Smooth muscle cell (in vitro differentiated cells): Measurements from ENCODE around the gene ALDH3A1. TPM values are rescaled to one million over a fixed set of nuclear protein-coding genes. Genes with fewer than 3 reads are reported as not detected.

Experiments
- DNase-seq: peaks from one replicate; lab custom pipeline; 2025; ENCODE audit not compliant: unreplicated experiment; lab: John Stamatoyannopoulos, UW
- H2AFZ ChIP-seq: fragments of 200-600 bp; sonication (generic); 2 replicates; pipeline ENCODE4 v1.6.0; 2016; ENCODE audit warnings: antibody characterized with exemption, low read depth, mild to moderate bottlenecking
- H3F3A ChIP-seq: fragments of 200-600 bp; sonication (generic); 2 replicates; pipeline ENCODE4 v1.6.0; 2017; ENCODE audit warnings: antibody characterized with exemption, low read depth
- H3K27ac ChIP-seq: fragments of 200-600 bp; sonication (generic); 2 replicates; pipeline ENCODE4 v1.5.1; 2016; ENCODE audit warnings: low read depth, mild to moderate bottlenecking
- H3K27me3 ChIP-seq: fragments of 200-600 bp; sonication (generic); 2 replicates; pipeline ENCODE4 v1.6.1; 2016; ENCODE audit warnings: low read depth, mild to moderate bottlenecking
- H3K36me3 ChIP-seq: fragments of 200-600 bp; sonication (generic); 2 replicates; pipeline ENCODE4 v1.5.1; 2016; ENCODE audit warnings: low read depth
- H3K4me1 ChIP-seq: fragments of 200-600 bp; sonication (generic); 2 replicates; pipeline ENCODE4 v1.5.1; 2016; ENCODE audit warnings: low read depth
- H3K4me2 ChIP-seq: fragments of 200-600 bp; sonication (generic); 2 replicates; pipeline ENCODE4 v1.6.0; 2016; ENCODE audit warnings: mild to moderate bottlenecking
- H3K4me3 ChIP-seq: fragments of 200-600 bp; sonication (generic); 2 replicates; pipeline ENCODE4 v1.5.1; 2016; ENCODE audit warnings: mild to moderate bottlenecking
- H3K79me2 ChIP-seq: fragments of 200-600 bp; sonication (generic); 2 replicates; pipeline ENCODE4 v1.6.0; 2016; ENCODE audit warnings: low read depth, mild to moderate bottlenecking
- H3K9ac ChIP-seq: fragments of 200-600 bp; sonication (generic); 2 replicates; pipeline ENCODE4 v1.6.0; 2016; ENCODE audit warnings: low read depth
- H3K9me3 ChIP-seq: fragments of 200-600 bp; sonication (generic); replicated peaks from 2 replicates; pipeline ENCODE4 v1.5.1; 2016; ENCODE audit warnings: low read depth
- H4K20me1 ChIP-seq: fragments of 200-600 bp; sonication (generic); 2 replicates; pipeline ENCODE4 v1.6.0; 2016; ENCODE audit warnings: low read depth
- WGBS: methylation state at CpG from one replicate; pipeline ENCODE4 v1.1.7; 2016; ENCODE audit warnings: low lambda C conversion rate; 5-methylcytosine and 5-hydroxymethylcytosine counted together
- polyA plus RNA-seq: library from polyadenylated mRNA; unstranded; fragments of >200 nt; fragmentation: Nextera tagmentation; extraction: Ambion mirVana; gene quantifications from 2 replicates; pipeline ENCODE4 v1.2.1, GENCODE V29; 2016
- total RNA-seq: library from RNA; depleted of rRNA; stranded (reverse); fragments of >200 nt; gene quantifications from 2 replicates; pipeline ENCODE4 v1.2.3, GENCODE V29; 2014
- TF ChIP-seq, protein P1 (sequence below): fragments of 200-600 bp; sonication (generic); IDR thresholded peaks from 2 replicates; pipeline ENCODE4 v1.5.1; 2017; ENCODE audit warnings: borderline replicate concordance, mild to moderate bottlenecking, antibody characterized with exemption; ENCODE audit not compliant: insufficient read depth, poor library complexity, severe bottlenecking

The ALDH3A1 gene
- total and polyA plus RNA-seq, 2 experiments from 2014 or later, result 0.18 TPM; not detected in 1

DNA sequence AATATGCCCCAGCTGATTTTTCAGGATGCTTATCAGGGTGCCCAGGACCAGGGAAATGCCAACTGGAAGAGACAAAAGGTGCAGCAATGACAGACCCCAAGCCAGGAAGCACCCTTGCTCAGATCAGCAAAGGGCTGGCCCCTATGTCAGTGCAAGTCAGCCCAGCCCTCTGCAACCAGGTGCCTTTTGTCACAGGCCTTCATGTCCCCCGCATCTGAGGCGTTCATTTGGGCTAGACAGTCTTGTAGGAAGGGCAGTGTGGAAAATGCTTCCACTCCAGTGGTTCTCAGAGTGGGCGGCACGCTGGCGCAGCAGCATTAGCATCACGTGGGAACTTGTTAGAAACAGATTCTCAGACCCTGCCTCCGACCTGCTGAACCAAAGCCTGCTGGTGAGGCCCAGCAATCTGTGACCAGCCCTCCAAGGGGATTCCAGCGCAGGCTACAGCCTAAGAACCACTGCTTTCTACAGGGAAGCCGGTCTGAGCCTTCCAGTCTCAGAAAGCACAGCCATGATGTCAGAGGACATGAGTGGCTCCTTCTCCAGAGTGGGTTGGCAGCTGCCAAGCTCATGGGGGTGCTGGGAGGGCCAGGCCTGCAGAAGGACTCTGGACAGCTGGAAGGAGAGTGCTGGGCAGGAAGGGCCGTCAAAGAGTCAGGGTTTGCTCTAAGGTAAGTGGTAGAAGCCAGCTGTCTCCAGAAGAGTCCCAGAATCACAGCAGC, 44.8 kb downstream of the ALDH3A1 start:
- H3K4me3 ChIP-seq, result no peak overlapping the region
- DNase-seq, result no peak
- H3K79me2 ChIP-seq, result no peaks in the 10 kb centered on the region
- H3K9ac ChIP-seq, result no peak overlapping the region
- peaks cover 36% of the 10 kb centered on the region for H3K4me1 ChIP-seq
- H3K27me3 ChIP-seq, result no peaks in the 10 kb centered on the region
- H2AFZ ChIP-seq, result no peak overlapping the region
- no peaks in the 10 kb centered on the region for H3K36me3 ChIP-seq
- 61% methylated on average over 10 of the region's 10 CpGs for WGBS
- no peaks in the 10 kb centered on the region for H4K20me1 ChIP-seq
- H3K27ac ChIP-seq, result no peak overlapping the region
- TF ChIP-seq, protein P1, sequence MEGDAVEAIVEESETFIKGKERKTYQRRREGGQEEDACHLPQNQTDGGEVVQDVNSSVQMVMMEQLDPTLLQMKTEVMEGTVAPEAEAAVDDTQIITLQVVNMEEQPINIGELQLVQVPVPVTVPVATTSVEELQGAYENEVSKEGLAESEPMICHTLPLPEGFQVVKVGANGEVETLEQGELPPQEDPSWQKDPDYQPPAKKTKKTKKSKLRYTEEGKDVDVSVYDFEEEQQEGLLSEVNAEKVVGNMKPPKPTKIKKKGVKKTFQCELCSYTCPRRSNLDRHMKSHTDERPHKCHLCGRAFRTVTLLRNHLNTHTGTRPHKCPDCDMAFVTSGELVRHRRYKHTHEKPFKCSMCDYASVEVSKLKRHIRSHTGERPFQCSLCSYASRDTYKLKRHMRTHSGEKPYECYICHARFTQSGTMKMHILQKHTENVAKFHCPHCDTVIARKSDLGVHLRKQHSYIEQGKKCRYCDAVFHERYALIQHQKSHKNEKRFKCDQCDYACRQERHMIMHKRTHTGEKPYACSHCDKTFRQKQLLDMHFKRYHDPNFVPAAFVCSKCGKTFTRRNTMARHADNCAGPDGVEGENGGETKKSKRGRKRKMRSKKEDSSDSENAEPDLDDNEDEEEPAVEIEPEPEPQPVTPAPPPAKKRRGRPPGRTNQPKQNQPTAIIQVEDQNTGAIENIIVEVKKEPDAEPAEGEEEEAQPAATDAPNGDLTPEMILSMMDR, result no peak
- no peaks in the 10 kb centered on the region for H3K9me3 ChIP-seq
- no peaks in the 10 kb centered on the region for H3F3A ChIP-seq
- no peak overlapping the region for H3K4me2 ChIP-seq

DNA sequence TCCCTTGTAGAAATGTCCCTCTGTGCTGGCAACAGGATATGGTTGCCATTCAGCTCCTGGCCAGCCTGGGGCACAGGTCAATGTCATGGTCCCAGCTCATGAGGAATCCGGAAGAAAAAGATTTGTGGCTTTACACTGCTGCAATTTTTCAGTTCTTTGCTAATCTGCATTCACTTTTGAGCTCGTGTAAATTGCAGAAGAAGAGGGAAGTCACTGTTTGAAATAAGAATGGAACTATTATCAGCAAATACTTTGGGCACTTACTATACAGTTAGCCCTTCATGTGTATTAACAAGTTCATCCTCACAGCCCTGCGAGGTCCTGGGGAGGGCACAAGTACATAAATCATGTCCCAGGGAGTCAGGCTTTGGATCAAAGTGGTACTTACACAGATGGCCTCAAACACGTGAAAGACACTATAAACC, 45.9 kb downstream of the ALDH3A1 start:
- DNase-seq, result no peak
- H3K4me1 ChIP-seq, result peaks cover 34% of the 10 kb centered on the region

More for the DNA sequence above, 45.9 kb downstream of the ALDH3A1 start:
- 84% methylated on average over 4 of the region's 4 CpGs for WGBS
- no peaks in the 10 kb centered on the region for H3K27me3 ChIP-seq
- no peaks in the 10 kb centered on the region for H3K9me3 ChIP-seq
- no peak overlapping the region for H3K27ac ChIP-seq
- TF ChIP-seq, protein P1, result no peak
- H3K4me3 ChIP-seq, result no peak overlapping the region
- H2AFZ ChIP-seq, result no peak overlapping the region
- no peaks in the 10 kb centered on the region for H3F3A ChIP-seq
- H3K9ac ChIP-seq, result no peak overlapping the region
- no peak overlapping the region for H3K4me2 ChIP-seq
- H4K20me1 ChIP-seq, result no peaks in the 10 kb centered on the region
- H3K36me3 ChIP-seq, result no peaks in the 10 kb centered on the region
- no peaks in the 10 kb centered on the region for H3K79me2 ChIP-seq

Other genes with a start within 250 kb of the ALDH3A1 start
- gene SLC47A1, start 214.4 kb downstream of the ALDH3A1 start, total RNA-seq, result 2.5 and 3.0 TPM in 2 replicates
- 0.39 TPM in 1 of 2 replicates, not detected in the other for gene SLC47A1, start 214.4 kb downstream of the ALDH3A1 start, polyA plus RNA-seq
- gene ALDH3A2, start 99.5 kb downstream of the ALDH3A1 start, total RNA-seq, result 26.9 and 60.3 TPM in 2 replicates
- gene ALDH3A2, start 99.5 kb downstream of the ALDH3A1 start, polyA plus RNA-seq, result 13.5 and 17.3 TPM in 2 replicates
- gene SLC47A2, start 31.7 kb downstream of the ALDH3A1 start, total RNA-seq, result not detected in 2 replicates
- gene SLC47A2, start 31.7 kb downstream of the ALDH3A1 start, polyA plus RNA-seq, result 0.33 TPM in 1 of 2 replicates, not detected in the other
- 15.6 and 24.0 TPM in 2 replicates for gene ULK2, start 119.6 kb upstream of the ALDH3A1 start, total RNA-seq
- 9.7 and 10.3 TPM in 2 replicates for gene ULK2, start 119.6 kb upstream of the ALDH3A1 start, polyA plus RNA-seq
- 28.4 and 28.6 TPM in 2 replicates for gene AKAP10, start 229.5 kb upstream of the ALDH3A1 start, total RNA-seq
- 23.7 and 28.0 TPM in 2 replicates for gene AKAP10, start 229.5 kb upstream of the ALDH3A1 start, polyA plus RNA-seq